Left renal cortex interstitium (tissue), 4 donors: ENCODE measurements around the gene UBA5. TPM values are rescaled to one million over a fixed set of nuclear protein-coding genes. Genes with fewer than 3 reads are reported as not detected.
A peak's percentile ranks its signal among the peaks of the same experiment; 100 is the strongest.

Source experiments
- DNase-seq, 4 donors: peaks; one replicate each; pipeline ENCODE4 v3.0.0-alpha.2; 2013; ENCODE audit warnings: low read depth in 4 of 4, low spot score in 2 of 4, missing footprints in 1 of 4
- polyA plus RNA-seq, 4 donors: library from polyadenylated mRNA; unstranded; fragments of 120-200 nt; gene quantifications; one replicate each; pipeline ENCODE4 v1.2.1, GENCODE V29; 2013; ENCODE audit not compliant: insufficient read length in 4 of 4

UBA5 gene
- polyA plus RNA-seq, 4 donors, result 59.4 to 80.4 (median 60.6) TPM

DNA sequence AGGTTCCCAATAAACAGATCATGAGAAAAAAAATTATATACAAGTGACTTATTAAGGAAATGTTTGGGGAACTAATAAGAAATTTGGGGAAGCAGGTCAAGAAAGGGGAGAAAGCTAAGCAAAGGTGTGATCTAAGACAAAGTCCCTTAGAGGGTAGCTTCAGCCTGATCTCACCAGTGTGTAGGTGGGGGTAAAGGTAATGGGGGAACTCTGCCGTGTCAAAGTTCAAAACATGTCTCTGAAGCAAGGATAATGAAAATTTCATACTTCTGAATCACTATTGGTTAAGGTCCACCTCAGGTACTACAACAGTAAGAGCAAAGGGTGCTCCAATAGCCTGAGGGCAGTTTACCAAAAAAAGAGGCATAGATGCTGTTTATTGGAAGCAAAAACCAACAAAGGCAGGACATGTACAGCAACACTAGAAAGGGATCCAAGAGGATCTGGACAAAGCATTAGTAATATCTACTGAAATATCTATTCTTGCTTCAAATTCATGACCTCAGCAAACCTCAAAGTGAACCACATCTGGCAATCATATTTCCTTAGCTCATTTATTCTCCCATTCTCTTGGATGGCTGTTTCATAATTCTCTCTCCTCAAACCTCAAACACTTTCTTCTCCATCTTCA is 7.4 kb upstream of the UBA5 start:
- DNase-seq, result no peak

DNA sequence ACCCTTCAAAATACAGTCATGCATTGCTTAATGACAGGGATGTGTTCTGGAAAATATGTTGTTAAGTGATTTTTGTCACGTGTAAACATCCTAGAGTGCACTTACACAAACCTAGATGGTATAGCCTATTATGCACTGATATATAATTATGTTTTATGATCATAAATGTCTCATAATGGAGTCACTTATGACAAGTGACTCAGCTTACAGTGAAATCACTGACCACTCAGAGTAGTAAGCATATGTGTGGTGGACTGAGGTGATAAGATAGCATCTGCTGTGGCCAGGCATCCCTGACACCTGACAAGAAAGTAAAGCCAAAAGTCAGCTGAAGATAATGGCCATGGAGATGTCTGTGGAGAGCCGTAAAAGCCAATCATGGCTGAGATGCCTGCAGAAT is 5.9 kb upstream of the UBA5 start:
- no peak for DNase-seq

GRCh38 chr3:132654721-132655120 is 5.4 kb upstream of the UBA5 start:
- no peak for DNase-seq

DNA sequence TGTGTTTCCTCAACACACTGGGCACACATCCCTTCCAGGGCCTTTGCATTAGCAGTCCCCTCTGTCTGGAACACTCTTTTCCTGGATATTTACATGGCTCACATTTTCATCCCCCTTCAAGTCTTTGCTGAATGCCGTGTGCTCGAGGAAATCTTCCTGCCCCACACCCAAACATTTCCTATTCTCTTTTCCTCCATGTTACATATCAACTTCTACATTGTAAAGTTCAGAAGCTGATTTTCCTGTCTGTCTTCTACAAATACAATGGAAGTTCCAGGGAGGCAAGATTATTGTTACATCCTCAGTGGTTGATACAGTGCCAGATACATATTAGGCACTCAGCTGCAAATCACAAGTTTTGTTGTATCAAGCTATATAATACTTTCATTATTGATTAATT is 4.7 kb upstream of the UBA5 start:
- no peak for DNase-seq

DNA sequence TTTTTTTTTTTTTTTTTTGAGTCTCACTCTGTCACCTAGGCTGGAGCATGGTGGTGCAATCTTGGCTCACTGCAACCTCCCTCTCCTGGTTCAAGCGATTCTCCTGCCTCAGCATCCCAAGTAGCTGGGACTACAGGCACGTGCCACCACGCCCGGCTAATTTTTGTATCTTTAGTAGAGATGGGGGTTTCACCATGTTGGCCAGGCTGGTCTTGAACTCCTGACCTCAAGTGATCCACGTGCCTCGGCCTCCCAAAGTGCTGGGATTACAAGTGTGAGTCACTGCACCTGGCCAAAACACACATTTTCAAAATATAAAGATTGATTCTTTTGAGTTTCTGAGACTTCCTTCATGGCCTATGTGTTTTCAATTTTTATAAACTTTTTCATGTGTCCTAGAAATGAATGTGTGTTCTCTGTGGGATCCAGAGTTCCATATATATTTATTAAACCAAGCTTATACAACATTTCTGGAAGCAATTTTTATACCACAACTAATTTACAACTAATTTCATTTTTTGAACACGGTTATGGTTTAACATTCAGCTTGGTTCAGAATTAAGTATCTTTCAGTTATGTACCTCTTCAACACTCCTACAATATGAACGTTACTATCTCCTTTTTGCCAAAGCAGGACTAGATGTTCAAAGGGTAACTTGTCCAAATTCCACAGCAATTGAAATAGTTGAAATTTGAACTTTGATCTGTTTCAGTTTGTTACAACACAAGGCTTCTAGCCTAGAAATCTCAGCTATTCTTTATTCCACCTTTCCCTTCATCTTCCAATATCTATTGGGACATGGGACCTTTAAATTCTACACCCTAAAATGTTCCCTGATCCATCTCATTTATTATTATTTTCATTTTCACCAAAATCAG is 2.0 kb upstream of the UBA5 start:
- DNase-seq, result no peak

DNA sequence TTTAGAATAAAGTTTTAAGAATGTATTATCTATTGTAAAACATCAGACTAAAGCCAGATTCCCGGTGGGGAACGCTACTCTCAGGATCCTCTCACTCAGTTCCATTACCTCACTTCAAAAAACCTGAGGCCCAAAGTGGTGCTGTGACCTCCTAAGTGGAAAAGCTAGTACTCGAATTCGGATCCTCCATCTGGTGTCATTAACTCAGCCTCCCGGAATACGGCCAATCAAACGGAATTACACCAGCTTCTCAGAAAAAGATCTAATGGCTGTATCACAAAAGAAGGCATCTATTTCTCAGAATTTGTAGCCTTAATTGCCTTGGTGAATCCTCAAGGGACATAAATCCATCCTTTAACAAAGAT is 1.1 kb upstream of the UBA5 start:
- no peak for DNase-seq

GRCh38 chr3:132659365-132660051 is 621 bp upstream of the UBA5 start, which contains the start of gene ACAD11:
Gene ACAD11 (minus strand): TSS chr3:132659809. CDS start chr3:132659751, 58 bp downstream.
- peak; percentile 55 to 86 (median 74) for DNase-seq

GRCh38 chr3:132660811-132661070 is 612 bp downstream of the UBA5 start:
- peak in 1 of 4 donors; percentile 15 for DNase-seq

- DNase-seq, result no peak
Measured at GRCh38 chr3:132661101-132661500, 972 bp downstream of the UBA5 start.

GRCh38 chr3:132662212-132662611 is 2.1 kb downstream of the UBA5 start:
- no peak for DNase-seq

- no peak for DNase-seq
Measured at GRCh38 chr3:132665230-132665745, 5.2 kb downstream of the UBA5 start.

- DNase-seq, result no peak
Measured at GRCh38 chr3:132669256-132669777, 9.2 kb downstream of the UBA5 start.

- no peak for DNase-seq
Measured at GRCh38 chr3:132675408-132675807, 15.3 kb downstream of the UBA5 start.

GRCh38 chr3:132679911-132680310 is 19.8 kb downstream of the UBA5 start:
- DNase-seq, result no peak

GRCh38 chr3:132681421-132681820 is 21.3 kb downstream of the UBA5 start:
- no peak for DNase-seq

DNA sequence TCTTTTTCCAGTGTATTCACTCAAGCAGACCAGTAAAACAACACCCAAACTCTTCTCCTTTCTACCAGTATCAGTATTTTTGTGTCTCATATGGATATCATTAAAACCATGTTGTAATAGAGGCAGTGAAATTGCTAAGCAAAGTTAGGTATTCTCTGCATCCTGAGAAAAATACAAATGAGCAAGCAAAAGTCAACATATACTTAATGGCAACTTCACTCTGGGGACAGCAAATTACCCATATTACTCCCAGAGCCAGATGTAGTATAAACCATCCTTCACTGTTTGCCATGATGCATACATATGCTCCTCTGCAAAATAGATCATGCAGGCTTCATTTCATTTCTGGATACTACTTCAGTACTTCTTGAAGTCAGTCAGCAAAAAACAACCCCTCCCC is 22.1 kb downstream of the UBA5 start:
- no peak for DNase-seq

- DNase-seq, result no peak
Measured at GRCh38 chr3:132690040-132690439, 29.9 kb downstream of the UBA5 start.

DNA sequence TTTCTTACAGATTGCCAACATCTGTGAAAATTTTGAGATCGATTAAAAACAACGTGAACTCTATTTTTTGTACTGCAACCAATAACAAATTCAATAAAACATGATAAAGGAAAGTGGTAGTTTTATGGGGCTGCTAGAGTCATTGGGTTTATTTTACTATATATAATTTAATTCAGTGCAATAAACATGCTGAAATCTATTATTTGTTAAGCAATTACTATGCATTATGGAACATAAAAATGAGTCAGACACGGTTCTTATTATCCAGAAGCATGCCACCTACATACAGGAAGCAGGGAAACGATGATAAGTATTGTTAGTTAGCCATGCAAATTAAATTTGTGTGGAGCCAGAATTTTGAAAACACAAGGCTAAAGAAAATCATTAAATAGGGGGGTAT is 34.9 kb downstream of the UBA5 start:
- DNase-seq, result no peak

DNA sequence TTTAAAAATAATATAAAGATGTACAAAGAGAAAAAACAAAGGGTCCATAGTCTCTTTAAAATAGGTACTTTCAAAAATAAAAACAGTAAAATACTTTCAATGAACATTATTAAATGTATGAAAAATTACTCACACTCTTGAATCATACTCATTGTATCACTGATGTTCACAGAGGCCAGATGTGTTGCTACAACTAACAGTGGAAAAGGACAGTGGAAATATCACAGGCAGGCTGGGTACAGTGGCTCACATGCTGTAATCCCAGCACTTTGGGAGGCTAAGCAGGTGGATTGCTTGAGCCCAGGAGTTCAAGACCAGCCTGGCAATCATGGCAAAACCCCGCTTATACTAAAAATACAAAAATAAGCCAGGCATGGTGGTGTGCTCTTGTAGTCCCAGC is 35.3 kb downstream of the UBA5 start:
- DNase-seq, result no peak

GRCh38 chr3:132703733-132704132 is 43.6 kb downstream of the UBA5 start:
- no peak for DNase-seq

GRCh38 chr3:132709761-132710160 is 49.6 kb downstream of the UBA5 start:
- DNase-seq, result no peak
